Skeletal muscle tissue (tissue), 4 donors: ENCODE measurements around the gene ZNF562. TPM values are rescaled to one million over a fixed set of nuclear protein-coding genes. Genes with fewer than 3 reads are reported as not detected.

Experiments used
- H3K27ac ChIP-seq: one replicate; pipeline ENCODE4 v1.7.0; 2013; ENCODE audit warnings: mild to moderate bottlenecking, low read depth, low read length, inconsistent platforms
- H3K27me3 ChIP-seq, 3 donors: one replicate each; pipeline ENCODE4 v1.7.0; 2013; ENCODE audit warnings: low read length in 3 of 3; ENCODE audit not compliant: control insufficient read depth in 3 of 3, insufficient read depth in 3 of 3
- H3K36me3 ChIP-seq, 3 donors: one replicate each; pipeline ENCODE4 v1.7.0; 2013; ENCODE audit warnings: low read length in 3 of 3; ENCODE audit not compliant: control insufficient read depth in 3 of 3, insufficient read depth in 3 of 3
- H3K4me1 ChIP-seq, 3 donors: one replicate each; pipeline ENCODE4 v1.7.0; 2013; ENCODE audit warnings: low read length in 3 of 3, mild to moderate bottlenecking in 3 of 3; ENCODE audit not compliant: control insufficient read depth in 3 of 3, insufficient read depth in 3 of 3
- H3K4me3 ChIP-seq, 3 donors: one replicate each; pipeline ENCODE4 v1.7.0; 2013; ENCODE audit warnings: low read length in 3 of 3
- H3K9ac ChIP-seq, 3 donors: one replicate each; pipeline ENCODE4 v1.7.0; 2013; ENCODE audit warnings: low read length in 3 of 3, mild to moderate bottlenecking in 3 of 3, moderate library complexity in 2 of 3, low read depth in 1 of 3
- H3K9me3 ChIP-seq, 3 donors: one replicate each; pipeline ENCODE4 v1.7.0; 2013; ENCODE audit warnings: low read length in 3 of 3; ENCODE audit not compliant: control insufficient read depth in 3 of 3
- total RNA-seq: library from RNA; depleted of rRNA; stranded (reverse); fragments of >200 nt; gene quantifications from one replicate; pipeline ENCODE4 v1.2.3, GENCODE V29; 2014
- donor health status: Osteomylitis.

ZNF562 gene
- total RNA-seq, 1 donor from 2014 or later, result 38.1 TPM

- Histone ChIP-seq H3K4me3 (no peak overlapping the region), H3K9ac (no peak overlapping the region), H3K36me3 (peaks cover 37 to 49% (median 46%) of the 10 kb centered on the region in 3 donors), H3K27me3 (no peaks in the 10 kb centered on the region), H3K27ac (no peak overlapping the region), H3K4me1 (no peaks in the 10 kb centered on the region), H3K9me3 (peaks cover 0 to 18% (median 5%) of the 10 kb centered on the region in 3 donors)
These were observed 24.6 kb downstream of the ZNF562 start for GRCh38 chr19:9650345-9650744.

DNA sequence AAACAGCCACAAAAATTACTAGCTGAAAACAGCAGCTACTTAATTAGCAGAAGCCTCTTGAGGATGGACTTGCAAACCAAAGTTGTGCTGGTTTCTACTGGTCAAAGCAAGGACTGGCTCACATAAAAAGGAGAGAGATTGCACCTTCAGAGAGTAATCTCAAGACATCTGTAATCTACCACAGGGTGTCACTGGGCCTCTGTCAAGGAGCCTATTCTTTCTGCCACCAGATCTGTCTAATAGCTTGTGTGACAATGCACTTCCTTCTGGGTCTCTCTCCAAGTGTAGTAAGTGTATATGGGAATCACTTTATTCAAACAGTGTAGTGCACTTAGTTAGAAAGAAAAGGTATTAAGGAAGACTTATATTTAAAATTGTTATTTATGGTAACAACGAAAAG lies 29.4 kb downstream of the ZNF562 start:
- peaks cover 2 to 23% (median 22%) of the 10 kb centered on the region in 3 donors for H3K36me3 ChIP-seq
- H3K27me3 ChIP-seq, result no peaks in the 10 kb centered on the region
- no peaks in the 10 kb centered on the region for H3K9me3 ChIP-seq
- H3K4me1 ChIP-seq, result no peaks in the 10 kb centered on the region
- H3K9ac ChIP-seq, result no peak overlapping the region
- no peak overlapping the region for H3K4me3 ChIP-seq
- H3K27ac ChIP-seq, result no peak overlapping the region

- H3K4me3 ChIP-seq, result no peak overlapping the region
- no peak overlapping the region for H3K9ac ChIP-seq
- H3K27ac ChIP-seq, result no peak overlapping the region
- peaks cover 0 to 23% (median 20%) of the 10 kb centered on the region in 3 donors for H3K36me3 ChIP-seq
- H3K4me1 ChIP-seq, result no peaks in the 10 kb centered on the region
- H3K9me3 ChIP-seq, result no peaks in the 10 kb centered on the region
- no peaks in the 10 kb centered on the region for H3K27me3 ChIP-seq
These were observed 30.4 kb downstream of the ZNF562 start for GRCh38 chr19:9644472-9644871.

DNA sequence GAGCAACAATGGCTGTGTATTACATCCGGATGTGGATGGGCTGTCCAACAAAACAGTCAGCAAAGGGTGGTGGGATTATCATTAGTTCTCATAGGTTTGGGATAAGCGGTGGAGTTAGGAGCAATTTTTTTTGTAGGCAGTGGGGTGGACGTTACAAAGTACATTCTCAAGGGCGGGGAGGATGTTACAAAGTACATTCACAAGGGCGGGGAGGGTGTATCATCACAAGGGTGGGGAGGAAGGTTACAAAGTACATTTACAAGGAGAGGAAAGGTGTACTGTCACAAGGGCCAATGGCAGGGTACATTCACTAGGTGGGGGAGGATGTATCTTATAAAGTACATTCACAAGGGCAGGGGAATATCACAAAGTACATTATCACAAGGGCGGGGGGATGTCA lies 33.1 kb downstream of the ZNF562 start:
- peaks cover 0 to 23% (median 21%) of the 10 kb centered on the region in 3 donors for H3K36me3 ChIP-seq
- H3K27me3 ChIP-seq, result no peaks in the 10 kb centered on the region
- H3K4me3 ChIP-seq, result no peak overlapping the region
- no peaks in the 10 kb centered on the region for H3K4me1 ChIP-seq
- no peak overlapping the region for H3K9ac ChIP-seq
- H3K9me3 ChIP-seq, result no peaks in the 10 kb centered on the region
- no peak overlapping the region for H3K27ac ChIP-seq

DNA sequence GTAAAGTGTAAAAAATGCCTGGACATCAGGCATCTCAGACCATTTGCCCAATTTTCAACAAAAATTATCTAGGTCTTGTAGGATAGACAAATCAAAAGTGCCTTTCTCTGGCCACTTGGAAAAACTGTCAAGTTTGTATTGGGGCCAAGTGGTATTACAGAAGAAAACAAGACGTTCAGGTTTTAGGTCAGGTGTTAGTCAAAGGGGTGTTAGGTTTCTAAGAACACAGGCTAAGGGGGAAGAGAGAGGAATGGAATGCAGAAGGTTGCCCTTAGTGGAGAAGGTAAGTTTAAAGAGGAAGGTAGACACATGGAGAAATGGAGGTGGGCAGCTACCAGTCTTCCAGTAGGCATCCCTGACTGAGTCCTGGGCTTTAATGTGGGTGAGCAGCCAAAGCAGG lies 33.9 kb downstream of the ZNF562 start:
- H3K4me1 ChIP-seq, result no peaks in the 10 kb centered on the region
- H3K4me3 ChIP-seq, result no peak overlapping the region
- no peak overlapping the region for H3K9ac ChIP-seq
- peaks cover 0 to 24% (median 21%) of the 10 kb centered on the region in 3 donors for H3K36me3 ChIP-seq
- no peaks in the 10 kb centered on the region for H3K27me3 ChIP-seq
- no peaks in the 10 kb centered on the region for H3K9me3 ChIP-seq
- no peak overlapping the region for H3K27ac ChIP-seq

GRCh38 chr19:9636018-9636417 lies 38.9 kb downstream of the ZNF562 start:
- Histone ChIP-seq H3K36me3 (peaks cover 9 to 36% (median 30%) of the 10 kb centered on the region in 3 donors), H3K27me3 (no peaks in the 10 kb centered on the region), H3K4me1 (no peaks in the 10 kb centered on the region), H3K9me3 (no peaks in the 10 kb centered on the region), H3K4me3 (no peak overlapping the region), H3K9ac (no peak overlapping the region), H3K27ac (no peak overlapping the region)

DNA sequence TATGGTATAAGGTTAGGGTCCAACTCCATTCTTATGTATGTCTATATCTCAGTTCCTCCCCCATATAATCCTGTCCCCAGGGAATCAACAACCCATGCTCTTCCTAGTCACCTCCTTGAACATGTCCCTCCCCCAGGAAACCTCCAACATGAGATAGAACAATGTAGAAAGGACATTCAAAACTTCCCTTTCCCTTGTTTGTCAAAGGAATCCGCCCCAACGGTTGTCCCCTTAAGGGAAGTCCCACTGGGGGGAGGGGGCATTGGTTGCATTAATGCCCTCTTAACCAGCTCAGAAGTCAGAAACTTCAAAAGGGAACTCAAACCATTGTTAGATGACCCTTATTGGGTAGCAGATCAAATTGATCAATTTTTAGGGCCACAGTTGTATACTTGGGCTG lies 47.0 kb downstream of the ZNF562 start:
- H3K4me3 ChIP-seq, result no peak overlapping the region
- H3K27me3 ChIP-seq, result no peaks in the 10 kb centered on the region
- no peak overlapping the region for H3K9ac ChIP-seq
- H3K36me3 ChIP-seq, result peaks cover 5 to 12% (median 10%) of the 10 kb centered on the region in 3 donors
- H3K4me1 ChIP-seq, result no peaks in the 10 kb centered on the region
- no peaks in the 10 kb centered on the region for H3K9me3 ChIP-seq
- no peak overlapping the region for H3K27ac ChIP-seq

GRCh38 chr19:9622531-9622930 lies 52.4 kb downstream of the ZNF562 start:
- no peak overlapping the region for H3K27ac ChIP-seq
- H3K4me1 ChIP-seq, result peaks cover 13 to 19% (median 14%) of the 10 kb centered on the region in 3 donors
- H3K27me3 ChIP-seq, result no peaks in the 10 kb centered on the region
- no peak overlapping the region for H3K4me3 ChIP-seq
- H3K9me3 ChIP-seq, result no peaks in the 10 kb centered on the region
- peaks cover 12 to 18% (median 17%) of the 10 kb centered on the region in 3 donors for H3K36me3 ChIP-seq
- H3K9ac ChIP-seq, result no peak overlapping the region

- peaks cover 20 to 27% (median 27%) of the 10 kb centered on the region in 3 donors for H3K36me3 ChIP-seq
- peak within 1 kb of the TSS; percentile 98 to 99 (median 99) for H3K4me3 ChIP-seq
- peaks cover 13 to 19% (median 14%) of the 10 kb centered on the region in 3 donors for H3K4me1 ChIP-seq
These were observed 53.5 kb downstream of the ZNF562 start, which contains the start of gene ZNF561 for GRCh38 chr19:9621156-9622037. TSS of gene ZNF561 (minus strand) at chr19:9621232. CDS start at chr19:9619456, 1,776 bp downstream.

GRCh38 chr19:9620842-9621155 lies 54.1 kb downstream of the ZNF562 start:
- H3K9ac ChIP-seq, result peak overlapping the region; percentile 97 to 98 (median 98)
- H3K4me3 ChIP-seq, result peak overlapping the region; percentile 98 to 99 (median 99)
- H3K9me3 ChIP-seq, result no peaks in the 10 kb centered on the region
- H3K27me3 ChIP-seq, result no peaks in the 10 kb centered on the region
- peaks cover 23 to 33% (median 33%) of the 10 kb centered on the region in 3 donors for H3K36me3 ChIP-seq
- peaks cover 13 to 19% (median 14%) of the 10 kb centered on the region in 3 donors for H3K4me1 ChIP-seq
- H3K27ac ChIP-seq, result peak overlapping the region; percentile 87

More at GRCh38 chr19:9621156-9622037, 53.5 kb downstream of the ZNF562 start, which contains the start of gene ZNF561:
- H3K9me3 ChIP-seq, result no peaks in the 10 kb centered on the region
- no peaks in the 10 kb centered on the region for H3K27me3 ChIP-seq
- H3K27ac ChIP-seq, result peak within 1 kb of the TSS; percentile 87
- H3K9ac ChIP-seq, result peak within 1 kb of the TSS; percentile 97 to 98 (median 98)
